HepG2 (cell line): ENCODE measurements around the gene PDZK1. TPM values are rescaled to one million over a fixed set of nuclear protein-coding genes. Genes with fewer than 3 reads are reported as not detected.
A peak's percentile ranks its signal among the peaks of the same experiment; 100 is the strongest.

ENCODE experiments used
- ATAC-seq: fragments of 200-7000 bp; cut with Tn5 transposase; 3 replicates; pipeline ENCODE4 v1.9.1; 2020; ENCODE audit warnings: mild to moderate bottlenecking, moderate library complexity
- BruUV-seq: library from RNA; stranded (reverse); fragments of 400-500 nt; replicated peaks from 2 replicates; lab custom pipeline; 2021; lab: Mats Ljungman, UMichigan
- CTCF ChIA-PET: fragments of 300-600 bp; formaldehyde crosslinking; extraction: SDS; loops from one replicate; lab custom pipeline; 2021; ENCODE audit warnings: low total read pairs, inconsistent platforms, low intra/inter-chr PET ratio; lab: Yijun Ruan, JAX
- POLR2A ChIA-PET: fragments of 350-600 bp; sonication (Branson Sonifier 250); formaldehyde crosslinking; loops from one replicate; lab custom pipeline; 2020; ENCODE audit warnings: antibody characterized with exemption, inconsistent platforms; lab: Yijun Ruan, JAX
- DNase-seq: peaks from one replicate; pipeline ENCODE4 v3.0.0-alpha.2; 2015; ENCODE audit warnings: low spot score
- FAIRE-seq: peaks from 3 replicates; lab custom pipeline; 2011; peaks lifted over from hg19 to GRCh38; lab: Jason Lieb, UNC
- H2AFZ ChIP-seq: one replicate; pipeline ENCODE4 v1.6.1; 2011; ENCODE audit warnings: low read length, inconsistent platforms
- H3K27ac ChIP-seq: fragments of 300-600 bp; 3 replicates; pipeline ENCODE4 v1.8.0; 2011; ENCODE audit warnings: mixed run types, mild to moderate bottlenecking, mixed read lengths, low read length, inconsistent platforms; ENCODE audit not compliant: insufficient read depth; ENCODE audit errors: extremely low read length
- H3K27me3 ChIP-seq, 2 experiments: fragments of 200-600 bp in 1 of 2; 2 replicates in 1 of 2; 3 replicates in 1 of 2; pipeline versions ENCODE4 v1.6.0 to v1.8.0; 2011; ENCODE audit warnings: low read length in 2 of 2, mild to moderate bottlenecking in 2 of 2, moderate library complexity in 2 of 2, inconsistent platforms in 1 of 2; ENCODE audit not compliant: insufficient read depth in 2 of 2, control insufficient read depth in 1 of 2
- H3K36me3 ChIP-seq, 2 experiments: fragments of 200-600 bp in 1 of 2; replicated peaks in 1 of 2; 2 replicates in 1 of 2; 3 replicates in 1 of 2; pipeline versions ENCODE4 v1.5.1 to v1.8.0; 2011; ENCODE audit warnings: low read length in 2 of 2, inconsistent platforms in 1 of 2; ENCODE audit not compliant: insufficient read depth in 2 of 2, control insufficient read depth in 1 of 2
- H3K4me1 ChIP-seq: 2 replicates; pipeline ENCODE4 v1.5.1; 2012; ENCODE audit warnings: low read length, inconsistent platforms; ENCODE audit not compliant: insufficient read depth
- H3K4me2 ChIP-seq: 2 replicates; pipeline ENCODE4 v1.6.0; 2011; ENCODE audit warnings: low read depth, low read length, inconsistent platforms
- H3K4me3 ChIP-seq, 3 experiments: fragments of 200-600 bp in 1 of 3; sonication (generic), shearing (Covaris generic) in 1 of 3; replicated peaks in 1 of 3; 2 replicates each; pipeline ENCODE4 v1.5.1; 2011 to 2016; ENCODE audit warnings: low read length in 3 of 3, inconsistent platforms in 2 of 3, low read depth in 2 of 3, mild to moderate bottlenecking in 2 of 3, control low read depth in 1 of 3, mixed read lengths in 1 of 3; ENCODE audit not compliant: insufficient read depth in 1 of 3
- H3K79me2 ChIP-seq: one replicate; pipeline ENCODE4 v1.6.1; 2011; ENCODE audit warnings: low read length, inconsistent platforms; ENCODE audit not compliant: insufficient read depth
- H3K9ac ChIP-seq: 2 replicates; pipeline ENCODE4 v1.6.0; 2011; ENCODE audit warnings: mild to moderate bottlenecking, low read depth, low read length, inconsistent platforms; ENCODE audit not compliant: insufficient read depth
- H3K9me3 ChIP-seq: 2 replicates; pipeline ENCODE4 v1.5.1; 2012; ENCODE audit warnings: mild to moderate bottlenecking, low read length
- H4K20me1 ChIP-seq: 2 replicates; pipeline ENCODE4 v1.6.0; 2011; ENCODE audit warnings: inconsistent platforms, mild to moderate bottlenecking, low read length, moderate library complexity; ENCODE audit not compliant: insufficient read depth
- ATF3 ChIP-seq: sonication (generic); formaldehyde crosslinking; IDR thresholded peaks from 2 replicates; pipeline ENCODE4 v1.4.0; 2020; ENCODE audit warnings: missing genetic modification reagents
- RARA ChIP-seq: IDR thresholded peaks from 2 replicates; pipeline ENCODE4 v1.6.1; 2016; ENCODE audit warnings: missing genetic modification reagents, missing compliant biosample characterization
- SRSF9 ChIP-seq: fragments of 200-400 bp; formaldehyde crosslinking; IDR thresholded peaks from 2 replicates; pipeline ENCODE4 v1.6.1; 2018; ENCODE audit warnings: borderline replicate concordance, mild to moderate bottlenecking, low read depth, low read length; ENCODE audit not compliant: insufficient read depth, poor library complexity, severe bottlenecking
- ZC3H13 ChIP-seq: sonication (generic); formaldehyde crosslinking; IDR thresholded peaks from 2 replicates; pipeline ENCODE4 v1.8.1; 2023; ENCODE audit warnings: mild to moderate bottlenecking, missing genetic modification reagents, moderate library complexity
- ZNF354B ChIP-seq: sonication (generic); formaldehyde crosslinking; IDR thresholded peaks from 2 replicates; pipeline ENCODE4 v1.8.0; 2022; ENCODE audit warnings: mild to moderate bottlenecking, missing genetic modification reagents
- ZNF629 ChIP-seq: sonication (generic); formaldehyde crosslinking; conservative IDR thresholded peaks from 2 replicates; pipeline ENCODE4 v1.5.0; 2020; ENCODE audit warnings: missing genetic modification reagents
- ZNF770 ChIP-seq: sonication (generic); formaldehyde crosslinking; IDR thresholded peaks from 2 replicates; pipeline ENCODE4 v1.5.0; 2020; ENCODE audit warnings: mild to moderate bottlenecking, missing genetic modification reagents
- WGBS: methylation state at CpG from one replicate; pipeline ENCODE4 v1.1.6; 2017; ENCODE audit warnings: low lambda C conversion rate; 5-methylcytosine and 5-hydroxymethylcytosine counted together
- in situ Hi-C: cut with HindIII; loops from 2 replicates; pipeline ENCODE4 v1.10.0; 2017; ENCODE audit warnings: low pct_unique_long_range_greater_than_20kb; ENCODE audit not compliant: extremely low pct_ligation_motif_present
- intact Hi-C: fragments of 100-400 bp; cut with micrococcal nuclease; formaldehyde crosslinking; loops from one replicate; pipeline ENCODE4 v1.10.0; 2022; ENCODE audit not compliant: unreplicated experiment
- polyA plus RNA-seq, 8 experiments: library from polyadenylated mRNA; depleted of rRNA in 3 of 8; stranded (reverse) in 7 of 8; unstranded in 1 of 8; fragments of >200 nt; fragmentation: Illumina TruSeq in 4 of 8; extraction: Trizol in 4 of 8; gene quantifications; 2 replicates each; pipeline versions ENCODE4 v1.2.1 to v1.2.3, GENCODE V29; 2011 to 2016; ENCODE audit warnings: low read depth in 4 of 8, missing spikeins in 1 of 8, mixed read lengths in 1 of 8; ENCODE audit not compliant: insufficient read depth in 1 of 8
- total RNA-seq, 5 experiments: library from RNA; depleted of rRNA; stranded (reverse); fragments of >200 nt; fragmentation: Illumina TruSeq; extraction: Trizol; gene quantifications; 2 replicates each; pipeline ENCODE4 v1.2.3, GENCODE V29; 2016; ENCODE audit warnings: low read depth in 1 of 5

Gene PDZK1
- total and polyA plus RNA-seq, 2 of the 13 experiments (the other 11 are each of a cell fraction or from before 2014, with no cell fraction given), result 16.2 to 46.4 TPM

- H3K27ac ChIP-seq, result no peak overlapping the region
- WGBS, result 94% methylated on average over 4 of the region's 6 CpGs
- in situ Hi-C loops, result no loop called here
- H4K20me1 ChIP-seq, result no peaks in the 10 kb centered on the region
- no peak for TF ChIP-seq SRSF9
- no peak for TF ChIP-seq RARA (CRISPR knock-in tag)
- no peak for TF ChIP-seq ZNF354B (CRISPR knock-in tag)
- TF ChIP-seq ZNF770 (CRISPR knock-in tag), result peak; percentile 71; the same call in 1 of the 2 replicates
- no peak for TF ChIP-seq ATF3 (CRISPR knock-in tag)
- TF ChIP-seq ZC3H13 (CRISPR knock-in tag), result no peak
- no peak for TF ChIP-seq ZNF629 (CRISPR knock-in tag)
- BruUV-seq, result no TSS peak
- POLR2A ChIA-PET, result interaction anchor here (5.3 kb wide), 1 partner anchor 19 kb away, joined by 45 read pairs; the partner anchor contains the start of gene PDZK1
- no peaks in the 10 kb centered on the region for H3K27me3 ChIP-seq
- no peak overlapping the region for H3K4me2 ChIP-seq
- H3K4me1 ChIP-seq, result peaks cover 33% of the 10 kb centered on the region
- FAIRE-seq (no peak), DNase-seq (no peak), ATAC-seq (no peak)
- H3K9me3 ChIP-seq, result no peaks in the 10 kb centered on the region
- H3K79me2 ChIP-seq, result peaks cover 2% of the 10 kb centered on the region
- no peak overlapping the region for H3K4me3 ChIP-seq
- peaks cover 5 to 24% of the 10 kb centered on the region in 2 experiments; a peak in 4 of 5 replicates for H3K36me3 ChIP-seq
- intact Hi-C loops, result no loop called here
- H3K9ac ChIP-seq, result no peak overlapping the region
- no peak overlapping the region for H2AFZ ChIP-seq
- CTCF ChIA-PET, result no interaction called here
These were observed 18.2 kb downstream of the PDZK1 start for GRCh38 chr1:145688924-145689323.
